ENCODE data around the gene TPRN. TPM values are rescaled to one million over a fixed set of nuclear protein-coding genes. Genes with fewer than 3 reads are reported as not detected.

The TPRN gene
- total RNA-seq, 4 donors from 2014 or later = 0.29 to 17.1 (median 5.5) TPM

DNA sequence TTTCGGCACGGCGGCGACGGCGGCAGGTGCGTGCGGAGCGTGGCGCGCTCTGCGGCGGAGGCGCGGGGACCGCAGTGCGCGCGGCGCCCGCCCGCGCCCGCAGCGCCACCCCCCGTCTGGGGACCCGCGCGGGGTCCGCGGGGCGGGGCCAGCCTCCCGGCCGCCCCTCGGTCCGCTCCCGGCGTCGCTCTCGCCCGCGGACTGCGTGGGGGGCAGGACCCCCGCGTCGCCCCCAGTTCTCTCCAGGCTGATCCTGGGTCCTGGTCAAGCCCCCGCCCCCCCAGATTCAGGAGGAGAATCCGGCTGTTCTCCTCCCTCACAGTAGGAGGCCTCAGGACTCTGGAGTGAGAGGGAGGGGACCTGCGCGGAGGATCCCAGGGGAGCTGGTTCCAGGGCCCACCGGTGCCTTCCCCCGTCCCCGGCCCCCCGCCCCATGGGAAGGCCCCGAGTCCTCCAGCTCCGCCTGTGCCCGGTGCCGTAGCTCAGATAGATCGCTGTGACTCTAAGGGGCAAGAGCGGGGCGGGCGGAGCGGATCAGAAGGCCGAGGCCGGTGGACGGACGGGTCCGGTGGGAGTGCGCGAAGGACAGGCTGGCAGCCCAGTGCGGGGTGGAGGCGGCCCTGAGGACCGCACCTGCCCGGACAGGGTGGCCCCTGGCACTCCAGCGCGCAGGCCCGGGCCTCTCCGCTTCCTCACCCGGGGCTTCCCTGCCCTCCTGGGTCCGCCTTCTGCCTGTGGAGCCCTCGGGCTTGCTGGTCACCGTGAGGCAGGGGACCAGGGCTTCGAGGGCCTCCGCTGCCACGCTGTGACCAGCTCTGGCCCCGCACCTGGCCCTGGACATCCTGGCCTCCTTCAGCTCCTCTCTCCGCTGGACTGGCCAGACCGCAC lies 21.9 kb upstream of the TPRN start, which contains the start of gene RNF208:
Gene RNF208, minus strand, starts transcription at position 51 of the 888 bp plus-strand sequence. CDS start 1,028 bp downstream, outside the sequence.
- Histone ChIP-seq H3K27ac (peak within 1 kb of the TSS; percentile 76 to 90), H3K36me3 (no peaks in the 10 kb centered on the region), H3K9me3 (no peaks in the 10 kb centered on the region), H3K27me3 (no peaks in the 10 kb centered on the region), H3K4me1 (peaks cover 0 to 19% of the 10 kb centered on the region in 2 donors), H3K4me3 (peak within 1 kb of the TSS; percentile 58 to 63)
- TF ChIP-seq POLR2A (IDR thresholded peaks at IDR 0.05) = no peak
- TF ChIP-seq, protein P1, sequence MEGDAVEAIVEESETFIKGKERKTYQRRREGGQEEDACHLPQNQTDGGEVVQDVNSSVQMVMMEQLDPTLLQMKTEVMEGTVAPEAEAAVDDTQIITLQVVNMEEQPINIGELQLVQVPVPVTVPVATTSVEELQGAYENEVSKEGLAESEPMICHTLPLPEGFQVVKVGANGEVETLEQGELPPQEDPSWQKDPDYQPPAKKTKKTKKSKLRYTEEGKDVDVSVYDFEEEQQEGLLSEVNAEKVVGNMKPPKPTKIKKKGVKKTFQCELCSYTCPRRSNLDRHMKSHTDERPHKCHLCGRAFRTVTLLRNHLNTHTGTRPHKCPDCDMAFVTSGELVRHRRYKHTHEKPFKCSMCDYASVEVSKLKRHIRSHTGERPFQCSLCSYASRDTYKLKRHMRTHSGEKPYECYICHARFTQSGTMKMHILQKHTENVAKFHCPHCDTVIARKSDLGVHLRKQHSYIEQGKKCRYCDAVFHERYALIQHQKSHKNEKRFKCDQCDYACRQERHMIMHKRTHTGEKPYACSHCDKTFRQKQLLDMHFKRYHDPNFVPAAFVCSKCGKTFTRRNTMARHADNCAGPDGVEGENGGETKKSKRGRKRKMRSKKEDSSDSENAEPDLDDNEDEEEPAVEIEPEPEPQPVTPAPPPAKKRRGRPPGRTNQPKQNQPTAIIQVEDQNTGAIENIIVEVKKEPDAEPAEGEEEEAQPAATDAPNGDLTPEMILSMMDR (IDR thresholded peaks at IDR 0.05) = no peak
- no peak for DNase-seq
- intact Hi-C loops (cut with DNase I; ENCODE audit: low total_unique reads) = loop anchor here (10.0 kb wide), 1 partner anchor 108 kb away; the partner anchor contains the start of gene DPP7

DNA sequence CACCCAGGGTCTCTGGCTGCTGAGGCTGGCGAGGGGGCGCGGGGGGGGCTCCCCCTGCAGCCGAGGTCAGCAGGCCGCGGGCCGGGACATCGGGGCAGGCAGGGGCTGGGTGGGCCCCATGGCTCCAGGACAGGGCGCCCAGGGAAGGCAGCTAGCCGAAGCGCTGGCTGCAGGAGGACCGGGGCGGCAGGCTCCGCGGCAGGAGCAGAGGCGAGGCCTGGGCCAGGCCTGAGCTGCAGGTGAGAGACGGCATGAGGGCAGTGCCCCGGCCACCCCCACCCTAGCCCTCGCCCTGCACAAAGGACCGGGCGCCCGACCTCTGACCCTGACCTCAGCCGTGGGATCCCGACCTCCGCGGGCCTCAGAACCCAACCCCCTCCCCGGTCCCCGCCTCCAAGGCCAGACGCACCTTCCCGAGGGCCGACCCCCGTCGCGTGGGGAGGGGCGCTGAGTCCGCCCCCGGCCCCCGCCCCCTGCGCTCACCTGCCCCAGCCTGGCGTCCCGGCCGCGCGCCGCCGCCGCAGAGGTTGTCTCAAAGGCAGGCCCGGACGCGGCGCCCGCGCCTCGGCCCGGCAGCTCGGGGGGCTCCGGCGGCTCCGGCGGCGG lies 21.1 kb upstream of the TPRN start:
- intact Hi-C loops (cut with DNase I; ENCODE audit: low total_unique reads) = loop anchor here (10.0 kb wide), 1 partner anchor 107 kb away; the partner anchor contains the start of gene DPP7
- H3K4me1 ChIP-seq = peaks cover 0 to 19% of the 10 kb centered on the region in 2 donors
- H3K27ac ChIP-seq = no peak overlapping the region
- H3K9me3 ChIP-seq = no peaks in the 10 kb centered on the region
- peak overlapping the region in 1 of 2 donors; percentile 38 for H3K4me3 ChIP-seq
- no peak for DNase-seq
- TF ChIP-seq POLR2A (IDR thresholded peaks at IDR 0.05) = no peak
- TF ChIP-seq, protein P1 (IDR thresholded peaks at IDR 0.05) = no peak
- no peaks in the 10 kb centered on the region for H3K27me3 ChIP-seq
- no peaks in the 10 kb centered on the region for H3K36me3 ChIP-seq

DNA sequence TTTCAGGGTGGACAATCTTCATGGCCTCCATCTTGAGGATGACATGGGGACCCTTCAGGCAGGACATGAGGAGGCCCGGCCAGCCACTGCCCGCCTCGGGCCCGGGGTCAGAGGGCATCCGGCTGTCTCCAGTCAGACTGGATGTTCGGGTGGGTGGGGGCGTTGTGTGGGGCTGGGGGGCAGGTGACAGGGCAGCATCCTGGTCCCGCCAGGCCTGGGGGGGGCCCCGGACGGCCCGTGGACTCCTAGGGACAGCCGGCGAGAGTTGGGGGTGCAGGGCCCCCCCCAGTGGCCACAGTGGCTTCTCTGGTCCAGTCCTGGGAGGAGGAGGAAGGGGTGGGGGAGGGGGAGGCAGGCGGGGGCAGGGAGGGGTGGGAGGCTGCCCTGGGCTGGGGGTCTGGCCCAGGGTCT lies 20.6 kb upstream of the TPRN start:
- no peak overlapping the region for H3K27ac ChIP-seq

DNA sequence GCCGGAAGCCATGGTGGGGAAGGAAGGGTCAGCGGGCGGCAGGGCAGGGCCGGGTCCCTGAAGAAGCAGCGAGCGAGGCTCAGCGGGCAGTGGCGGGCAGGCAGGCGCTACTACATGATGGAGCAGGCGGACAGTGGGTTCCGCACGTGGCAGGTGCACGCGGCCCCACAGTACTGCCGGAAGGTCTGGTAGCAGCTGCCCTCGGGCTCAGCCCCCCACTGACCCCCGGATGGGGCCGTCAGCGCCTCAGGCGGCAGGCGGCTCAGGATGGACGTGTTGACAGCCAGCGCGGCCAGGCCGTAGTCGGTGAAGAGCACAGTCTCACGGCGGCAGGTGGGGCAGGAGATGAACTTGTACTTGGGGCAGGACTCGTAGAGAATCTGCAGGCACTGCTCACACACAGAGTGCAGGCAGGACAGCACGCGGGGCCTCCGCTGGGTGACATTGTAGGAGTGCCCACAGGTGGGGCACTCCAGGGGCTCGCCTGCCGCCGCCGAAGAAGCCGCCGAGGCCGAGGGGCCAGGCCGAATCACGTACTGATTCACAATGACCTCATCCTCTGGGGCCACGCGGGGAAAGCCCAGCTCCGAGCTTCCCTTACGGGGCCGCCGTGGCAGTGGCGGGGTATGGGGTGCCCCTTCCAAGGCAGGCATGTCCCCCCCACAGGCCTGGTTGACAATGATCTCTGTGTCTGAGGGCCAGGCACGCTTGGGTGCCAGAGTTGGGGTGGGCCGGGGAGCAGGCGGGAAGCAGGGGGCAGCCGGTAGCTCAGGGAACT lies 20.0 kb upstream of the TPRN start:
- Histone ChIP-seq H3K27ac (no peak overlapping the region), H3K27me3 (no peaks in the 10 kb centered on the region), H3K9me3 (no peaks in the 10 kb centered on the region), H3K4me3 (no peak overlapping the region), H3K36me3 (no peaks in the 10 kb centered on the region), H3K4me1 (peaks cover 0 to 19% of the 10 kb centered on the region in 2 donors)
- intact Hi-C loops (cut with DNase I; ENCODE audit: low total_unique reads) = loop anchor here (10.0 kb wide), 1 partner anchor 106 kb away; the partner anchor contains the start of gene DPP7
- no peak for DNase-seq
- no peak for TF ChIP-seq POLR2A (IDR thresholded peaks at IDR 0.05)
- TF ChIP-seq, protein P1 (IDR thresholded peaks at IDR 0.05) = no peak

More for the DNA sequence above, 20.6 kb upstream of the TPRN start:
- H3K4me3 ChIP-seq = no peak overlapping the region
- TF ChIP-seq, protein P1 (IDR thresholded peaks at IDR 0.05) = no peak
- TF ChIP-seq POLR2A (IDR thresholded peaks at IDR 0.05) = no peak
- peaks cover 0 to 19% of the 10 kb centered on the region in 2 donors for H3K4me1 ChIP-seq
- H3K36me3 ChIP-seq = no peaks in the 10 kb centered on the region
- intact Hi-C loops (cut with DNase I; ENCODE audit: low total_unique reads) = loop anchor here (10.0 kb wide), 1 partner anchor 106 kb away; the partner anchor contains the start of gene DPP7
- H3K27me3 ChIP-seq = no peaks in the 10 kb centered on the region
- DNase-seq = no peak
- H3K9me3 ChIP-seq = no peaks in the 10 kb centered on the region
